Thyroid gland (tissue), 4 donors: ENCODE measurements around the gene RNASE8.

ENCODE experiments used
- CTCF ChIP-seq, 6 experiments: fragments of 200-600 bp in 3 of 6; fragments of 450-650 bp in 3 of 6; sonication (generic) in 3 of 6; IDR thresholded peaks; one replicate each; pipeline ENCODE4 v1.5.1; 2016 to 2019; ENCODE audit warnings: antibody characterized with exemption in 6 of 6, mild to moderate bottlenecking in 2 of 6, inconsistent platforms in 1 of 6, moderate library complexity in 1 of 6
- POLR2A ChIP-seq, 2 donors: fragments of 450-650 bp; IDR thresholded peaks; one replicate each; pipeline ENCODE4 v1.6.1; 2017; ENCODE audit warnings: antibody characterized with exemption in 2 of 2, mild to moderate bottlenecking in 2 of 2, moderate library complexity in 1 of 2

GRCh38 chr14:21066882-21067502, 9.4 kb downstream of the RNASE8 start:
- TF ChIP-seq CTCF (IDR thresholded peaks at IDR 0.05) (no peak), POLR2A (IDR thresholded peaks at IDR 0.05) (no peak)
